Testis (tissue), 3 donors: ENCODE data around the gene LEF1. TPM values are rescaled to one million over a fixed set of nuclear protein-coding genes. Genes with fewer than 3 reads are reported as not detected.

Experiments
- DNase-seq: peaks from one replicate; pipeline ENCODE4 v3.0.0-alpha.2; 2019
- H3K27ac ChIP-seq, 2 donors: fragments of 200-600 bp; sonication (generic); one replicate each; pipeline ENCODE4 v1.5.1; 2019
- H3K27me3 ChIP-seq: fragments of 200-600 bp; sonication (generic); one replicate; pipeline ENCODE4 v1.5.1; 2019
- H3K36me3 ChIP-seq: fragments of 200-600 bp; sonication (generic); one replicate; pipeline ENCODE4 v1.5.1; 2017; ENCODE audit warnings: low read depth; ENCODE audit errors: missing control alignments
- H3K4me1 ChIP-seq: fragments of 200-600 bp; sonication (generic); one replicate; pipeline ENCODE4 v1.5.1; 2019
- H3K4me3 ChIP-seq, 2 donors: fragments of 200-600 bp; sonication (generic); one replicate each; pipeline ENCODE4 v1.5.1; 2017 to 2019
- H3K9me3 ChIP-seq: fragments of 200-600 bp; sonication (generic); one replicate; pipeline ENCODE4 v1.5.1; 2017
- POLR2A ChIP-seq: fragments of 450-650 bp; IDR thresholded peaks from one replicate; pipeline ENCODE4 v1.6.1; 2017; ENCODE audit warnings: antibody characterized with exemption, mild to moderate bottlenecking, moderate library complexity
- WGBS, 2 donors: methylation state at CpG; one replicate each; pipeline ENCODE4 v1.1.5; 2018; 5-methylcytosine and 5-hydroxymethylcytosine counted together
- intact Hi-C: fragments of 100-400 bp; cut with DNase I; formaldehyde crosslinking; loops from one replicate; pipeline ENCODE4 v1.15.1; 2023; ENCODE audit warnings: low total_unique reads
- polyA plus RNA-seq: library from polyadenylated mRNA; stranded (reverse); fragments of 350-450 nt; fragmentation: Illumina TruSeq; extraction: RNeasy Lipid Tissue Mini Kit (QIAGEN cat#74804); gene quantifications from one replicate; pipeline ENCODE4 v1.2.3, GENCODE V29; 2014; ENCODE audit warnings: low read depth, low replicate concordance; ENCODE audit not compliant: insufficient read depth
- total RNA-seq, 2 donors: library from RNA; depleted of rRNA; stranded (reverse); fragments of >200 nt; gene quantifications; one replicate each; pipeline ENCODE4 v1.2.3, GENCODE V29; 2016
- TF ChIP-seq, protein P1 (sequence below), 3 experiments: fragments of 450-650 bp in 2 of 3; fragments of 200-600 bp in 1 of 3; sonication (generic) in 1 of 3; IDR thresholded peaks; one replicate each; pipeline ENCODE4 v1.5.1; 2016 to 2019; ENCODE audit warnings: antibody characterized with exemption in 3 of 3, mild to moderate bottlenecking in 2 of 3, moderate library complexity in 1 of 3

The LEF1 gene
- total and polyA plus RNA-seq, 3 donors from 2014 or later, result 35.0 to 63.5 (median 37.1) TPM

DNA sequence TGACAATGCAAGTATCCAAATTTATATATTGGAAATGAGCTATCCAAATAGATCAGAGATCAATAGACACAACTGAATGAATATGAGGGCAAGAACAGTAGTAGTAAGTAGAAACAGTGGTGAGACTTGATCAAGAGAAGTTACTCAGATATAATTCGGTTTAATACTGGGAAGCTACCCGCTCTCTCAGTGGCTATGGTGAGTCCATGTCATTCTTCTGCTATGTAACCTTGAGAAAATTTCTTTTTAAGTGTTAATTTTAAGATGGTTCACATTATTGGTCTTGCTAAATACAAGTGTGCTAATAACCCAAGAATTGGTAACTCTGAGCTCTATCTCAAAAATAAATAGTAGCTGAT is 53.6 kb downstream of the LEF1 start:
- Histone ChIP-seq H3K9me3 (no peaks in the 10 kb centered on the region), H3K27me3 (no peaks in the 10 kb centered on the region), H3K36me3 (no peaks in the 10 kb centered on the region), H3K4me1 (no peaks in the 10 kb centered on the region), H3K27ac (no peak overlapping the region), H3K4me3 (no peak overlapping the region)
- TF ChIP-seq POLR2A, result no peak
- TF ChIP-seq, protein P1, sequence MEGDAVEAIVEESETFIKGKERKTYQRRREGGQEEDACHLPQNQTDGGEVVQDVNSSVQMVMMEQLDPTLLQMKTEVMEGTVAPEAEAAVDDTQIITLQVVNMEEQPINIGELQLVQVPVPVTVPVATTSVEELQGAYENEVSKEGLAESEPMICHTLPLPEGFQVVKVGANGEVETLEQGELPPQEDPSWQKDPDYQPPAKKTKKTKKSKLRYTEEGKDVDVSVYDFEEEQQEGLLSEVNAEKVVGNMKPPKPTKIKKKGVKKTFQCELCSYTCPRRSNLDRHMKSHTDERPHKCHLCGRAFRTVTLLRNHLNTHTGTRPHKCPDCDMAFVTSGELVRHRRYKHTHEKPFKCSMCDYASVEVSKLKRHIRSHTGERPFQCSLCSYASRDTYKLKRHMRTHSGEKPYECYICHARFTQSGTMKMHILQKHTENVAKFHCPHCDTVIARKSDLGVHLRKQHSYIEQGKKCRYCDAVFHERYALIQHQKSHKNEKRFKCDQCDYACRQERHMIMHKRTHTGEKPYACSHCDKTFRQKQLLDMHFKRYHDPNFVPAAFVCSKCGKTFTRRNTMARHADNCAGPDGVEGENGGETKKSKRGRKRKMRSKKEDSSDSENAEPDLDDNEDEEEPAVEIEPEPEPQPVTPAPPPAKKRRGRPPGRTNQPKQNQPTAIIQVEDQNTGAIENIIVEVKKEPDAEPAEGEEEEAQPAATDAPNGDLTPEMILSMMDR (IDR thresholded peaks at IDR 0.05), result no peak
- intact Hi-C loops, result no loop called here
- 87 to 93% methylated on average over 2 of the region's 2 CpGs for WGBS, 2 donors
- DNase-seq, result no peak

DNA sequence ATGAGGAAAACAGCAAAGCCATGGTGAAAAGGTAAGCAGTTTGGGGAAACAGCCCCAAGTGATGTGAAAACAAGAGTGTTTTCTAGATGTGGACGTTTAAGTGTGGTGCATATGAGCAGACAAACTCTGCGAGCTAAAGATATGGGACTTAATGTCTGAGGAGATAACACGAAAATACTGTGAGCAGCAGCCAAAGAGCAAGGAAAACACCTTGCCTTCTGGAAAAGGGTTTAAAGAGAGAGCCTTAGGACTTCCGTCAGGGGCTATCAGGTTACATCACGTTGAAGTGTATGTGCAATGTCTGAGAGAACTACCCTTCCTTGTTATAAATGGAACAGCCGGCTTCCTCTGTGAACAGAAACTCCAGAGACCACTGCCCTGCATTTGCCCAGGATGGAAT is 54.2 kb downstream of the LEF1 start:
- 61 to 78% methylated on average over 6 of the region's 6 CpGs for WGBS, 2 donors
- no peak for TF ChIP-seq POLR2A
- TF ChIP-seq, protein P1 (IDR thresholded peaks at IDR 0.05), result no peak
- DNase-seq, result no peak
- H3K27me3 ChIP-seq, result no peaks in the 10 kb centered on the region
- no peak overlapping the region for H3K4me3 ChIP-seq
- H3K9me3 ChIP-seq, result no peaks in the 10 kb centered on the region
- H3K36me3 ChIP-seq, result no peaks in the 10 kb centered on the region
- intact Hi-C loops, result no loop called here
- no peak overlapping the region for H3K27ac ChIP-seq
- H3K4me1 ChIP-seq, result no peaks in the 10 kb centered on the region

DNA sequence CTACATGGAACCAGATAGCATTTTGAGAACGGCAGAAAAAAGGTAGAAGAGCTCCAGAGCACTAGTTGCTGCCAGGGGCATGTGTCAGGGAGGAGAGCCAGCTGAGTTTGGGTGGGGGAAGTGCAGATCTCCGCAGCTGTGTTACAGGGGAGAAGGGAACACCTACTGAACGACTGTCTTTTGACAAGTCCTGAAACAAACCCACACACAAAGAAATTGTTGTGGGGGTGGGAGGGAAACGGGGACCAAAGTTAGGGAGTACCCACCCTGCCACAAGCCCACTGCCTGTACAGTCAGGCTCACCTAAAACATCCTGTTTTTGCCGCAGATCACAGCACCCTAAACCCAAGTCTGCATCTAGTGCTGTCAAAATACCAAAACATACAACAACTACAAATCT is 55.5 kb downstream of the LEF1 start:
- no peak overlapping the region for H3K27ac ChIP-seq
- TF ChIP-seq, protein P1 (IDR thresholded peaks at IDR 0.05), result no peak
- TF ChIP-seq POLR2A, result no peak
- H3K27me3 ChIP-seq, result no peaks in the 10 kb centered on the region
- intact Hi-C loops, result no loop called here
- H3K36me3 ChIP-seq, result no peaks in the 10 kb centered on the region
- no peak overlapping the region for H3K4me3 ChIP-seq
- H3K4me1 ChIP-seq, result no peaks in the 10 kb centered on the region
- no peak for DNase-seq
- no peaks in the 10 kb centered on the region for H3K9me3 ChIP-seq
- 26 to 45% methylated on average over 4 to 5 of the region's 5 CpGs for whole genome bisulfite sequencing, 2 donors

DNA sequence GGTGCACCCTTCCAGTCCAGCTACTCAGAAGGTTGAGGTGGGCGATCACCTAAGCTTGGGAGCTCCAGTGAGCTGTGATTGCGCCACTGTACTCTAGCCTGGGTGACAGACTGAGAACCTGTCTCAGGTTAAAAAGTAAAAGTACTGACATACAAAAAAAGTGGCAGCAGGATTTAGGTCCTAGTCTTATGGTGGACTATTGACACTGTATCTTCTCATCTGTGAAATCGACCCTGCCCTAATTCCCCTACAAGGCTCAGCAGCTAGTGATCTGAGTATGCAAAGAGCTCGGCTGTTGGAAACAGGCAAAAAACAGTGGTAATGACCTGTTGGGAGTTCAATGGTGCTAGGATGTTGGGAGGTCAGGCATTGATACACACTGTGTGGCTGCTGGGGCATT is 57.0 kb downstream of the LEF1 start:
- Histone ChIP-seq H3K27me3 (no peaks in the 10 kb centered on the region), H3K27ac (no peak overlapping the region), H3K36me3 (no peaks in the 10 kb centered on the region), H3K4me3 (no peak overlapping the region), H3K4me1 (no peaks in the 10 kb centered on the region), H3K9me3 (no peaks in the 10 kb centered on the region)
- DNase-seq, result no peak
- intact Hi-C loops, result no loop called here
- TF ChIP-seq, protein P1 (IDR thresholded peaks at IDR 0.05), result no peak
- no peak for TF ChIP-seq POLR2A
- 87 to 97% methylated on average over 4 of the region's 4 CpGs for WGBS, 2 donors

DNA sequence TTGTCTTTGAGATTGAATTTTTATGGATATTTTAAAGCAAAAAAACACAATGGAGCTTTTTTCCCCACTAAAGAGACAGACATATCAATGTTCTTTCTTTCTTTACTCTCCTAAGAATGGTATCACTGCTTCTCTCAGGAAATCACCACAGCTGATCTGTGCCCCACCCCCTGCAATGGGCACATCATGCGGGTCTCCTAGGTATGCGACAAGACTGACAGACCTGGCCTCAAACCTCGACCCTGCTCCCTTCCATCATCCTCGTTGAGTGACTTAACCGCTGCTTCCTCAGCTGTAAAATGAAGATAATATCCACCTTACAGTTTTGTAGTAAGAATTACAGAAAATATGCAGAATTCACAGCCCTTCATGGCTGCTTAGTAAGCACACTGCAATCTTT is 58.3 kb downstream of the LEF1 start:
- Histone ChIP-seq H3K27ac (no peak overlapping the region), H3K4me1 (no peaks in the 10 kb centered on the region), H3K27me3 (no peaks in the 10 kb centered on the region), H3K9me3 (no peaks in the 10 kb centered on the region), H3K36me3 (no peaks in the 10 kb centered on the region), H3K4me3 (no peak overlapping the region)
- TF ChIP-seq, protein P1 (IDR thresholded peaks at IDR 0.05), result no peak
- no peak for TF ChIP-seq POLR2A
- DNase-seq, result no peak
- WGBS, 2 donors, result 86 to 91% methylated on average over 5 of the region's 5 CpGs
- intact Hi-C loops, result no loop called here
